Stimulated activated CD4-positive, alpha-beta T cell treated with anti-CD3 and anti-CD28 coated beads, Interleukin-15, amount 100 ng/mL, for 48 hours (primary cell): Measurements from ENCODE around the gene LTF.
"Not testable (repeated sequence)": the region's sequence is repeated elsewhere in the genome, so short reads cannot be mapped to it uniquely, and the experiment has no call there.

ENCODE experiments used
- DNase-seq, 2 donors: peaks; one replicate each; pipeline ENCODE4 v3.0.0-alpha.2; 2020; ENCODE audit warnings: low read depth in 2 of 2

LTF gene

GRCh38 chr3:46442576-46443530 lies 21.9 kb downstream of the LTF start:
- peak in 1 of 2 donors; percentile 51 for DNase-seq

GRCh38 chr3:46440531-46441294 lies 24.0 kb downstream of the LTF start:
- peak in 1 of 2 donors; percentile 7 for DNase-seq

GRCh38 chr3:46438831-46439230 lies 25.9 kb downstream of the LTF start:
- DNase-seq: no peak

GRCh38 chr3:46435081-46435726 lies 29.5 kb downstream of the LTF start:
- no peak for DNase-seq

GRCh38 chr3:46433841-46434240 lies 30.9 kb downstream of the LTF start:
- DNase-seq: no peak

GRCh38 chr3:46433118-46433517 lies 31.6 kb downstream of the LTF start:
- DNase-seq: not testable (repeated sequence)

- not testable (repeated sequence) for DNase-seq
Observed at GRCh38 chr3:46431905-46432304, 32.8 kb downstream of the LTF start.

GRCh38 chr3:46430879-46431278 lies 33.8 kb downstream of the LTF start:
- not testable (repeated sequence) for DNase-seq

GRCh38 chr3:46429671-46430070 lies 35.0 kb downstream of the LTF start:
- no peak for DNase-seq

GRCh38 chr3:46429250-46429649 lies 35.5 kb downstream of the LTF start:
- DNase-seq: no peak

- no peak for DNase-seq
Observed at GRCh38 chr3:46427916-46428833, 36.5 kb downstream of the LTF start.

GRCh38 chr3:46427404-46427803 lies 37.3 kb downstream of the LTF start:
- not testable (repeated sequence) for DNase-seq

- DNase-seq: not testable (repeated sequence)
Observed at GRCh38 chr3:46426476-46426875, 38.2 kb downstream of the LTF start.

- no peak for DNase-seq
Observed at GRCh38 chr3:46423588-46423987, 41.1 kb downstream of the LTF start.

- DNase-seq: no peak
Observed at GRCh38 chr3:46422617-46423016, 42.1 kb downstream of the LTF start.

GRCh38 chr3:46420931-46421330 lies 43.8 kb downstream of the LTF start:
- DNase-seq: no peak

- no peak for DNase-seq
Observed at GRCh38 chr3:46419816-46420215, 44.9 kb downstream of the LTF start.

- no peak for DNase-seq
Observed at GRCh38 chr3:46417841-46418611, 46.7 kb downstream of the LTF start.

GRCh38 chr3:46416811-46417510 lies 47.7 kb downstream of the LTF start:
- DNase-seq: no peak
